ENCODE results near the gene MACROD2.
A peak's percentile ranks its signal among the peaks of the same experiment; 100 is the strongest.

Gene MACROD2

DNA sequence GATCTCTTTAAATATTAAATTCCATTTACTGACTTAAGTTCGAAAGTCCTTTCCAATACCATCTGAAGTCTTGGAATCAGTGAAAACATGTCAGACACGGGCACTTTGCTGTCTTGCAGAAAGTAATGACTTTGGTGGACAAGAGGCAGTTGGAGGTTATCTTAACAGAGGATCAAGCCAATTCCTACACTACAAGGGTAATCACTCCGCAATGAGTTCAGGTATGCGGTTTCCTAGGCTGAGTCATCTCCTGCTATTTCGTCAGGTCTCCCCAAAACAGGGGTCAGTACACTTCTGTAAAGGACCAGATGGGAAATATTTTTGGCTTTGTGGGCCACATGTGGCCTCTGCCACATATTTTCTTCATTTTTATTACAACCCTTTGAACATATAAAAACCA, 1921.3 kb downstream of the MACROD2 start:
- DNase-seq, result no peak

DNA sequence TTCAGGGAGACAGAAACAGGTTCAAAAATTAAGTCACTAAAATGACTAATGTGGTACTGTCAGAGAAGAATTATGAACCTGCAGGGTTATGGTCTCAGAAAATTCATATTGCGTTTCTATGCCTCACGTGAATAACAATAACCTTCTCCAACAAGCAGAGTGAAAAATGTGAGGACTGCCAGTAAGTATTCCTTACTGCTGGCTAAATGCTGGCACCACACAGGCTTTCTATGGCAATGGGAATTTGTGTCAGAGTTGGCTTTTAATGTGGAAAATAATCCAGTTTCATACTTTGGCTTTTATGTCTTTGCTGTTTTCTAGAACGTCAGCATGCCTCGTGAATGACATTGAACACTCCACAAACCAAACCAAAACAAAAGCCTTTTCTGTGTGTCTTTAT, 1922.0 kb downstream of the MACROD2 start:
- DNase-seq, result peak in 1 of 2 experiments; percentile 11

DNA sequence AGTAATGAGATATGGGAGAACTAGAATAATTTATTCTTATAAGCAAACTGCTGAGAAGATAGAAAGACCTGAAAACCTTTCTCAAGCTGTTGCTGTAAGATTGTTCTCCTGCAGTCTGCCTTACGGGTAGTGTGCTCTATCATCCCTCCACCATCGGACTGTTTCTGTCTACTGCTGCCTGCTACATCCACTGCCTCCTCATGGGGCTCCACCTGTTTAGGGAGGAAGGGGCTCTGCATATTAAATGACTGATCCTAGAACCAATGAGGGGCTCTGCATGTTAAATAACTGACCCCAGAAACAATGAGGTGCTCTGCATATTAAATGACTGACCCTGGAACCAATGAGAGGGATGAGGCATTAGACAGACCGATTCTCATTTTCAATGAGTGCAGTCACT, 1923.3 kb downstream of the MACROD2 start:
- DNase-seq, result no peak

DNA sequence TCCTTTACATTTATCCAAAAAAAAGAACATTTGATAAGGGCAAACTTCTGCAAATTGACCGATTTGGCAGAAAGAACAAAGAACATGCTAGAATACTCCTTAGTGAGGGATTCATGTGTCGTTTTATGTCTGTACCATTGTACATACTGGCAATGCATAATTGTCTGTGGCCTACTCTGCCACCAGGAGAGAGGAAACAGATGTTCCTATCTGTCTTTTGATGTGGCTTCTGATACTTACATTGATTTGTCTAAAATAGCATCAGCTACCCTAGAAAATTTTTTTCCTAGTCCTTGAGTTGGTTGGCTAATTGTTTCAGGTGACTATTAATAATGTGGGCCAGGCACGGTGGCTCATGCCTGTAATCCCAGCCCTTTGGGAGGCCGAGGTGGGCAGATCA, 1923.8 kb downstream of the MACROD2 start:
- no peak for DNase-seq

DNA sequence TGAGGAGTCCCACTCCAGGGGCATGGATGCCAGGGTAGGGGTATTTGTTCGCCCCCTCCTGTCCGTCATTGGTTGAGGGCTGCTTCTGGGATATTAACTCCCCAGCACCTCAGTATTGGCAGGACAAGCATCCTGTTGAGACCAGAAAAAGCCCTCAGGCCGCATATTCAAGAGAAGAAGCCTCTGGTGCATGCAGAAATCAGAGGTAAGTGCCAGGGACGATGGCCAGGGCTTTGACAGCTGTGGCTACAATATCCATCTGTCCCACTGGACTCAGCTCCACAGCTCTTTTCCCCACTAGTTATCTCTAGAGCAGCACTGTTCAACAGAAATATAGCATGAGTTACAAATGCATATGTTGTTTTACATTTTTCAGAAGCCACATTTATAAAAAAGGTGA, 1926.6 kb downstream of the MACROD2 start:
- DNase-seq, result peak in 1 of 2 experiments; percentile 79

DNA sequence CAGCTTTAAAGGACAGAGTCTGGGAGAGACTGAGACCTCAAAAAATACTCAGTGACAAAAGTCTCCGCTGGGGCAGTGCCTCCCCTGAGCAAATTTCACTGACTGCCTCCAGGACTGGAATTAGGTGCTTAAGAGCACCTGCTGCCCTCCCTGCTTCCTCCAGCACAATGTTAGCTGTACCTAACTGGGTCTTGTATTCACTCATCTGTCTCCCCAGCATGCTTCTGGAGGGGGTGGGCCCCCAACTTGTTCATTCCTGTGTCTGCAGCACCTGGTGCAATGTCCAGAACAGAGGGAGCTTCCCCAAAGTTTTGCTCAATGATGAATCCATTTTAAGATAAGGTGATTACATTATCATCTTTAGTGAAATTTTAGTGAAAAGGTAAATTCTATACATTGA, 1927.2 kb downstream of the MACROD2 start:
- no peak for DNase-seq

DNA sequence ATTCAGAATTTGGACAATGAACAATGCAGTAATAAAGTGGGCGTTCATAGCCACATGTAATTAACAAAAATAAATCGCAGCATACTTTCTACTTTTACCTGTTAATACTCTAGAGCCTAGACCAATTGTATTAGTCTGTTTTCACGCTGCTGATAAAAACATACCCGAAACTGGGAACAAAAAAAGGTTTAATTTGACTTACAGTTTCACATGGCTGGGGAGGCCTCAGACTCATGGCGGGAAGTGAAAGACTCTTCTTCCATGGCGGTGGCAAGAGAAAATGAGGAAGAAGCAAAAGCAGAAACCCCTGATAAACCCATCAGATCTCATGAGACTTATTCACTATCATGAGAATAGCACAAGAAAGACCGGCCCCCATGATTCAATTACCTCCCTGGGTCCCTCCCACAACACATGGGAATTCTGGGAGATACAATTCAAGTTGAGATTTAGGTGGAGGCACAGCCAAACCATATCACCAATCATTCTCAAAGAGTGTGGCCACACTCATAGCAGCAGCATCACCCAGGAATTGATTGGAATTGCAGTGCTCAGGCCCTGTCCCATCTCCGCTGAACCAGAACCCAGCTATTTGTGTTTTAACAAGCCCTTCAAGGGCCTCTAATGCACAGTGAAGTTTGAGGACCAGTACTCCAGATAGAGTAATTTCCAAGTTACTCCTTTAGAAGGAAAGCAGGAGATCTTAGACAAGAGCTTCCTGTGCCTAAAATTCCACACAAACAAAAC, 1927.9 kb downstream of the MACROD2 start:
- DNase-seq, result no peak

DNA sequence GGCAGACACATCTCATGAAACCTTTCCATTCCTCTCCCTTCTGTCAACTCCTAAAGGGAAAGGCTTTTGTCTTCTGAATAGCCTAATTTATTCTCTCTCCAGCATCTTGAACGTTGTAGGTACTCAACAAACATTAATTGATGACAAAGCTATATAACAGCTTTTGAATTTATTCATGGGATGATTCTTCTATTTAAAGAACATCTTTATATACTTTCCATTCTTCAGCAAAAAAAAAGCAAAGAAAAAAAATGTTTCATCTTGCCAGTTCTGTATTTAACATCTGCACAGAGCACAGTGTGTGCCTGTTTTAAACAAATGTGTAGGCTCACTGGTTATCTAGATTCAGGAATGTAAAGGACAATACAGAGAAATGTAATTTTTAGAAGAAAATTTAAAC, 1929.2 kb downstream of the MACROD2 start:
- DNase-seq, result no peak

DNA sequence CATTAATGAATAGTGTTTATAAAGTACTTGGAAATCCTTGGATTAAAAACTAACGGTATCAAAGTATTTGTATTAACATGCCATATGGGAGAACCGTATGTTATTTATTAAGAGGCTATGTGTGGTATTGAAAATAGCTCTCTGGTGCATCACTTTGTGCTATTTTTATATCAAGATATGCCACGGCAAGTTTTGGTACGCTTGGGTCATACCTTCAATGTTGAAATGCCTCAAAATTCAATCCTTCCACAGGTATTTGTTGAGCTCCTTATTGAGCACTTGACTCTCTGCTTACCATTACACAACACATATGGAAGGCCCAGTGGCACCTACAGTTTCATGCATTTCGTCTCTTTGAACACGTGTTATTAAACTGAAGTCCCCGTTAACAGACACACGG, 1930.1 kb downstream of the MACROD2 start:
- no peak for DNase-seq

DNA sequence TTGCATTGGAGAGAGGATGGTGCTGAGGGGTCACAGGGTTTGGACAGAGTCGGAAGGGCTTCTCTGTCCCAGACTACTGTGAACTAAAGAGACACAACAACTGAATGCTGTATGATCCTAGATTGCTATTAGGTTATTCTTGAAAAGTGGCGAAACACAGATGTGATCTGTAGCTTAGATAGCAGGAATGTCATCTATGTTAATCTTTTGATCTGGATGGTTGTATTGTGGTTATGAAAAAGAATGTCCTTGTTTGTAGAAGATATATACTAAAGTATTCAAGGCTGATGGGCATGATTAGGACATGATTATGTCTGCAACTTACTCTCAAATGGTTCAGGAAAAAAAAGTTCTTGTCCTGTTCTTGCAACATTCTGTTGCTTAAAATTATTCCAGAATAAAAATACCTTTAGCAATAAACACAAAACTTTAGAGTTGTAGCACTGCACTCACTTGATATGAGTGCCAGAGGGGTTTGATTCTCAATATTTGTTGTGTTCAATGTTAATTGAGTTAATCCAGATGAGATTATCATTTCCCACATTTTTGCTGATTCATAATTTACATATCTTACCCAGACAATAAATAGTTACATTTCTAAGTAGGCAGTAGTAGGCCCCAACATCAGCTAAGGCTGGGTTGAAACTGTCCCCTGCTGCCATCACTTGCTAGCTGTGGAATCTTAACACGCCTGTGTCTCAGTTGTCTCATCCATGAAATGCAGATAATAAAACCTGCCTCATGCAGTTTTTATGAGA, 1932.8 kb downstream of the MACROD2 start:
- no peak for DNase-seq

DNA sequence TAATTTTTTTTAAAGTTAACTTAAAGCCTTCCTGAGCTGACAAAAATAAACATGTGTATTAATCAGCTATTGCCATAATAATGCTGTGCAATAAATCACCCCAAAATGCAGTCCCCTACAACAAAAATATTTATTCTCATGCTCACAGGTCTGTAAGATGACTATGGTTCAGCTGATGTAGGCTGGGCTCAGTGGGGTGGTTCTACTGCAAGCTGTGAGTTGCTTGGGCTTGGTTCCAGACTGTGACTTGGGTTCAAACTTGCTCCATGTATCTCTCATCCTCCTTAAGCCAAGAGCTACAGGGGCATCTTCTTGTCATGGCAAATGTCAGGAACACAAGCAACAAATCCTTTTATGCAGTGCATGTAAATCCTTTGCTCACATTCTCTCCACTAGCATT, 1933.6 kb downstream of the MACROD2 start:
- DNase-seq, result no peak

DNA sequence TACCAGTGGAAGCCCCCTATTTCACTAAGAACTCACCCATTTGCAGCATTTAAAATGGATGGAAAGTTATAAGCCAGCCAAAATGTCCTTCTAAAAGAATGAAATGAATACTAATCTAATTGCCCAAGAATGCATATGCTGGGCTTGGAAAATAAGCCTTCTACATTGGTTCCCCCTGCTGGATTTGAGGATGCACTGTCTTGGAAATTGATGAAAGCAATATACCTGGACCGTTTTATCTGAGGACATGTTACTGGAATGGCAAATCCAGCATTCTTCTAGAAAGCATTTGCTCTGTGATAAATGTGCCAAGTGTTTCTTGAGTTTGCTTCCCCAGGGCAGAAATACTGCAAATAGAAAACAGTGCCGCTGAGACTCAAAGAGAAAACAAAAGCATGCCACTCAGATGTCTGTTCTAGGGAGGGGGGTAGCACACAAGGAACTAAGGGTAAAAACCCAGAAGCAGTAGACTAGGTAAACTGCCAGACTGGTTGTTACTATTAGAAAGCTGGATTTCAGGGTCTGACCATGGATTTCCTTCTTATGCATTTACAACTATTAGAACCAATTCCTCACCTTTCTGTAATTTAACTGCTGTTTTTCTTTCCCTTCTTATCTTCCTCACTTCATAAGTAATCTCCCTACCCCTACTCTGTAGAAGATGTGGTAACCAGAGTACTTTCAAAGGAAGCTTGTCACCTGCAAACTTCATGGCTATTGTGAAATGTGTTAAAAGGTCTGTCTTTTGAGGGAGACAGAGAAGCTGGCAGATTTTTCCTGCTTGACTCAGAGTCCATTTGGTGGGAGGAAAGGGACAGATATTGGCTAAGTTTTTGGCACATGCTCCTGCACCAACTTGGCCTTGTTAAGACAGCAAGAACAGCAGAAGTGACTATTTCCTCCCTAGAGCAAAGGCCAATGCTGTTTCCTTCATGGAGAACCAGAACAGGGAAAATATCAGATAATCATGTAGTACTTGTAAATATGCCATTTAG, 1935.3 kb downstream of the MACROD2 start:
- peak; percentile 37 to 79 for DNase-seq

DNA sequence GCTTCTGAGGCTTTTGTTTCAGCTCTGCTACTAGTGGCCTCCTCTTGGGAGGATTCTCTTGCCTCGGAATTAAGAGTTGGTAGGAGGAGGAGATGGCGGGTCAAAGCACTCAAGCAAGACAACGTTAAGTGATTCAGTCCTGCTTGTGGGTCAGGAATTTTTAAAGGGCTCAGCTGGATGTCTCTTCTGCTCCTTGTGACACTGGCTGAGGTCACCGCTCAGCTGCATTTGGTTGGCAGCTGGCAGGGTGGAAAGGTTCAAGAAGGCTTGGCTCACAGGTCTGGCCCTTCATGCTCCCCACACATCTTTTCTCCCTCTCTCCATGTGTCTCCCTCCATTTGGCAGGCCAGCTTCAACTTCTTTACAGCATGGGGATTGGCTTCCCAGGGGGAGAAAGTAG, 1936.6 kb downstream of the MACROD2 start:
- no peak for DNase-seq

DNA sequence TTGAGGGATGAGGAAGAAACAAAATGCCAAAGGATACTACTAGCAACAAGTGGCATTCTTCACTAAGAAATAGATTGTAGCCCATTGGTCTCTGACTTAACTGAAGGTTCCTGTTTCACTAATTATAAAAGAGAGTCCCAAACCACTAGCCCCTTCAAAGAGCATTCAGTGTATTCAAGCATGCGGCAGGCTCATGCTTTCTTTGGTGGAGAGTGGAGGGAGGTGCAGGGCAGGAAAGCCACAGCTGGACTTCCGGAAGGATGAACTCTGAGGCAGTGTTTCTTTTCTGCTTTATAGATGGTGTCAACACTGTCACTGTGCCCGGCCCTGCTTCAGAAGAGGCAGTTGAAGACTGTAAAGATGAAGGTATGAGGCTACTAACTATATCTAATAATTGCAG, 1941.9 kb downstream of the MACROD2 start:
- DNase-seq, result no peak

DNA sequence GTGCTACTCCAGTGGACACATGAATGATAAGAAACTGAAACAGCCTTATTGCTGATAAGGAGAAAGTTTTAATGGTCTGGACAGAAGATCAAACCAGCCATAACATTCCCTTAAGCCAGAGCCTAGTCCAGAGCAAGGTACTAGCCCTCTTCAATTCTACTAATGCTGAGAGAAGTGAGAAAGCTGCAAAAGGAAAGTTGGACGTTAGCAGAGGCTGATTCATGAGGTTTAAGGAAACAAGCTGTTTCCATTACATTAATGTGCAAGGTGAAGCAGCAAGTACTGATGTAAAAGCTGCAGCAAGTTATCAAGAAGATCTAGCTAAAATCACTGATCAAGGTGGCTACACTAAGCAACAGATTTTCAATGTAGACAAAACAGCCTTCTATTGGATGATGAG, 1943.5 kb downstream of the MACROD2 start:
- no peak for DNase-seq

DNA sequence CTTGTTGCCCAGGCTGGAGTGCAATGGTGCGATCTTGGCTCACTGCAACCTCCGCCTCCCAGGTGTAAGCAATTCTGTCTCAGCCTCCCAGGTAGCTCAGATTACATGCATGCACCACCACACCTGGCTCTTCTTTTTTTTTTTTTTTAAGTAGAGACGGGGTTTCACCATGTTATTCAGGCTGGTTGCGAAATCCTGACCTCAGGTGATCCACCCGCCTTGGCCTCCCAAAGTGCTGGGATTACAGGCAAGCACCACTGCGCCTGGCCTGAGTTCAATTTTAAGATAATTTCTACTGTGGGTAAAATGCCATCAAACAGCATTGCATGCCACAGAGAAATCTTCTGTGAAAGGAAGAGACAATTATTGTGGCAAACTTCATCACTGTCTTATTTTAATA, 1944.8 kb downstream of the MACROD2 start:
- DNase-seq, result no peak

DNA sequence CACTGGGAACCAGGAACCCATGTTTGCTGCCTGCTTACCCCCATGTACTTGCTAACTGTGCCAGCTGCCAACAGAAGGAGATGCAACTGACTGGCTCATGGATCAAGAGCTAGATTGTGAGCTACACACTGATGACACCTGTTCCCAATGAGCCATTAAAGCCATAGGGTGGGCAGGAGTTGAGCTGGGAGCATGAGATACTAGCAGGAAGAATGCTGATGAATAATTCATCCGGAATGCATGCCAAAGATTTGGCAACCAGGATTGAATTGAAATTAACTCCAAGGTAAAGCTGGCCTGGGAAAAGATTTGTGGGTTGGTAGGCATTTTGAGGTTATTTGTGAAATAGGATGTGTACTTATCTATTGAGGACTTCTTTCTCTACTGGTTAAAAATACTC, 1946.8 kb downstream of the MACROD2 start:
- peak; percentile 25 to 80 for DNase-seq

DNA sequence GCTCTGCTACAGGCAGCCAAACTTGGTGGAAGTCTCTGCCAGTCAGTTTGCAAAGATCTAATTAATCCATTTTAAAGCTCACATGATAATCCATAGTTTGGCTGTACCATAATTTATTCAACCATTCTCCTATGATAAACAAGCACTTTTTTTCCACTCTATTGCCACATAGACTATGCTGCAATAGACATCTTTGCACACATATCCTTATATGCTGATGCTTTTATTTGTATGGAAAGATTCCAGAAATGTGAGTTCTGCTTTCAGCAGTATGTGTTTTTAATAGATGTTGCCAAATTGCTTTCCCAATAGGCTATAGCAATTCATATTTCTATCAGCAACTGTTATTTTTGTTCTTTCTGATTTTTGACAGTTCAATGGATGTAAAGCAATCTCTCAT, 1950.0 kb downstream of the MACROD2 start:
- DNase-seq, result peak in 1 of 2 experiments; percentile 24

DNA sequence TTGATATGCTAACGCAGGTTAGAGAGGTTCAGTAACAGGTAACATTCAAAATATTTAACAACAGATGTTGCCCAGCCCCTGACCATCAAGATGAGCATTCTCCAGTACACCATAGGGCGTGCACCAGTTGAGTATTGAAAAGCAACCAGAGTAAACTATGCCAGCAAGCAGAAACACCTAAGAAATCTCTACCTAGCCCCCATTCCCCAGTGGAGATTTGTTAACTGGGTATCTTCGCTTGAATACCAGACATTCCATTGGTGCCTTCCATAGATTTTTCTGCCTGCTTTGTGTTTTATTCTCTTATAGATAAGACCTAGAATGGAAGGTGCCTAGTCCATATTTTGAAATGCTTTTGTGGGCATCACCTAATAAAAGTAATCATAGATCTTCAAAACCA, 1954.1 kb downstream of the MACROD2 start:
- DNase-seq, result no peak

DNA sequence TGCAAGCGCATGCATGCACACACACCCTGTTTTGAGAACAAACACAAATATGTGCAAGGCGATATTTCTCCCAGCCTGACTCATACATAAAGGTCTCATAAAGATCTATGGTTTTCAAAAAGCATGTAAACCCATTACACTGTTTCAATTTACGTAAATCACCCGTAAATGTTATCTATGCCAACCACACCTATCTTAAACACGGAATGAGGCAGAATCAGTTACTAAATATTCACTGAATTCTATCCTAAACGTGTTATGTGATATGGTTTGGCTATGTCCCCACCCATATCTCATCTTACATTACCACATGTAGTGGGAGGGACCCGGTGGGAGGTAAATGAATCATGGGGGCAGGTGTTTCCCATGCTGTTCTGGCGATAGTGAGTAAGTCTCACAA, 1956.3 kb downstream of the MACROD2 start:
- no peak for DNase-seq

DNA sequence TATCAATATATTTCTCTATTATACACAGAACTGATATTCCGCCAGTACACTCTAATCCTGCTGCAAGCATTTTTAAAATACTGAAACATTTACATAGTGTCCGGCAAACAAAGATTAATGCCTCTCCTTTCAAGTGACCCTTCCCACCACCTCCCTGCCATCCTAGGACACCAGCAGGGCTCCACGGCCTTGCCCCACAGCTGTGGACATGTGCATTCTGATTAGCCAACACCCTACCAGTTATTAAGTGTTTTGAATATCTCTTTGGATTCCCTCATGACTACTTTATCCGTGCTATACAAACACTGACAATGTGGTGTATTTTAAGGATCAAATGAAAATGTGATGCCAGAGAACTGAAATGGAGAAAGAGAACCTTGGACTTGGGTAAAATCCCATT, 1962.8 kb downstream of the MACROD2 start:
- DNase-seq, result no peak

DNA sequence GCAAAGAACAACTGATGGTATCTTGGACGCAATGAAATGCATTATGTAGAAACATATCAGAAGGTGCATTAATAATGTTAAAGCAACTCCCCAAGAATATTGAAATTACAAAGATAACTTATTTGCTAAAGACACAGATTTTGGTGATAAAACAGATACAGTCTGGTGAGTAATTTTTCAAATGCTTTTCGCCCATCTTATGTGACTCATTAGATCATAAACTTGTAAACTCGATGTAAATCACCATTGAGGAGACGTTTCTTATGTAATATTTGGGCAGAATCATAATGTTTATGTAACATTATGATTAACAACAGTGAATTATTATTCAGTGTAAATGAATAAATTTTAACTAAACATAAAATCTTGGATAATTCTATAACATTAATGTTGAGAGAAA, 1969.8 kb downstream of the MACROD2 start:
- no peak for DNase-seq

DNA sequence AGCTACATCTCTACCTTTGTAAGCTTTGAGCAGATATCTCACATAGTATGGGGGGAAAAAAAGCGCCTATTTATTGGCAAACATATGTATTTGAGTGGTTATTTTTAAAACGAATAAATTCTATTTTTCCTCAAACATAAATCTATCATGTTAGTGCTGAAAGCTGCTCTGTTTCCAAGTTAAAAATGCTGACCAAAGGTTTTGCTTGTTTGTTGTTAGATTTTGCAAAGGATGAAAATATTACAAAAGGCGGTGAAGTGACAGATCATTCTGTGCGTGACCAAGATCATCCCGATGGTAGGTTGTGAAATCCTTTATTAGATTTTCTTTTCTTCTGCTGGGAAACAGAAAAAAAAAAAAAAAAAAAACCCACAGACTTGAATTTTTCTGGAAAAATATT, 1972.0 kb downstream of the MACROD2 start:
- no peak for DNase-seq
